NCI-H524 (cell line): ENCODE results near the gene PYGO2.
A peak's percentile ranks its signal among the peaks of the same experiment; 100 is the strongest.

Source experiments
- DNase-seq, 2 experiments: peaks; one replicate each; lab custom pipeline; 2025; lab: John Stamatoyannopoulos, UW

PYGO2 gene

GRCh38 chr1:154943649-154944400 lies 17.8 kb downstream of the PYGO2 start:
- peak; percentile 8 to 21 for DNase-seq

DNA sequence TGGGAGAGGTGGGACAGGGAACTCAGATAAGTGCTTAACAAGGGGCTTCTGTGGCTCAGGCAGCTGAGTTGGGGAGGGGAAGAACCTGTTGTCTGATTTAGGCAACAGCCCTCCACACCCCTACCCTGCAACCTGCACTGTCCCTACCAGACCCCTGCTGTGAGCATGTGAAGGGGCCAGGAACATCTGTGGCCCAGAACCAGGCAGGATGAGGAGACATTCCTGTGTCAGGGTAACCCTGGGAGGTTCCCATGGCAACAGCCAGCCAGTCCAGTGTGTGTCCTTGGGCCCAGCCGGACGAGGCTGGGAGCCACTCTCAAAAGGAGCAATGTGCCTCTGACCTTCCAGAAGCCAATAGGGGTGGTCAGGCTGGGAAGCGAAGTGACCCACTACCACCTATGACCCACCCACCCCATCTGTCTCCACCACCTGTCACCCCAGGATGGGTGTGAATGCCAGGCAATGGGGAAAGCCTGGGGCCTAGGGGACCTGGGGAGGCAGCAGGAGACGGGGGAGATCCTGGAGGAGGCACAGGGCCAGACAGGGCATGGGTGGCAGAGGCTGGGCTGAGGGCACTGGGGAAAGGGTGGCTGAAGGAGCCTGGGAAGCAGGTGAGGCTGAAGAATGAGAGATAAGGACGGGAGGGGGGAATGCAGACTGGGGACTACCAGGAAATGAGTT lies 20.1 kb downstream of the PYGO2 start:
- DNase-seq, result peak; percentile 94 to 96

- peak; percentile 56 to 83 for DNase-seq
Measured at GRCh38 chr1:154940651-154941194, 20.9 kb downstream of the PYGO2 start.

DNA sequence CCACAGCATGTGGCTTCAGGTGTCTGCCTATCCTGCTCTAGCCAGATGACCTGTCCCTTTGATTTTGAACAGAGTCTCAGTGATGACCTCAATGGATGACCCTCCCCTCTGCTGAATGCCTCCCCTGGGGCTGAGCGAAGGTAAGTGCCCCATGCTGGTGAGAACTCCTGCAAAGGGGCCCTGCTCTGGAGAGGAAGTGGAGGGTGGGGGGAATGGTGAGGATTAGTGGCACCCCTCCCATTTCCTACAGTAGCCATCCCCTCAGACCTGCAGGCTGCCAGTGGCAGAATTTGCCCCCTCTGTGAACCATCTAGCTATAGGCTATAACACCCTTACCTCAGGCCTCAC lies 21.4 kb downstream of the PYGO2 start:
- DNase-seq, result no peak

- no peak for DNase-seq
Measured at GRCh38 chr1:154938604-154939399, 22.8 kb downstream of the PYGO2 start.

DNA sequence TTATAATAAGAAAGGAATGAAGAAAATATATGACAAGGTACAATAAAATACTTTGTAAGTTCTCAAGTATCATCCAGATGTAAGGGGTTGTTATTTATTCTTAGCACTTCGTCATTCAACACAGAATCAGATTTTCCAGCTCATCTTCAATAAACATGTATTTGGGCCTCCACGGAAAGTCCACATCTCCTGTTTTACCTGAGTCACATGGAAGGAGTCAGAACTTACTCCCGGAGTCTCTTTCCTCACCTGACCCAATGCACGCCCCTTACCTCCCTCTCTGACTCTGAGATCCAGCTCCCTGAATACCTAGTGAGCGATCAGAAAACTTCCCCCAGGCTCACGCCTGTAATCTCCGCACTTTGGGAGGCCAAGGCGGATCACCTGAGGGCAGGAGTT lies 23.6 kb downstream of the PYGO2 start:
- DNase-seq, result no peak

- DNase-seq, result peak; percentile 90 to 91
Measured at GRCh38 chr1:154937085-154937987, 24.2 kb downstream of the PYGO2 start.

GRCh38 chr1:154936555-154937084 lies 25.0 kb downstream of the PYGO2 start, which contains the start of gene PMVK:
Gene PMVK (minus strand): TSS chr1:154936719. CDS start chr1:154936685, 34 bp downstream.
- DNase-seq, result peak; percentile 91

- no peak for DNase-seq
Measured at GRCh38 chr1:154935749-154936554, 25.6 kb downstream of the PYGO2 start.

DNA sequence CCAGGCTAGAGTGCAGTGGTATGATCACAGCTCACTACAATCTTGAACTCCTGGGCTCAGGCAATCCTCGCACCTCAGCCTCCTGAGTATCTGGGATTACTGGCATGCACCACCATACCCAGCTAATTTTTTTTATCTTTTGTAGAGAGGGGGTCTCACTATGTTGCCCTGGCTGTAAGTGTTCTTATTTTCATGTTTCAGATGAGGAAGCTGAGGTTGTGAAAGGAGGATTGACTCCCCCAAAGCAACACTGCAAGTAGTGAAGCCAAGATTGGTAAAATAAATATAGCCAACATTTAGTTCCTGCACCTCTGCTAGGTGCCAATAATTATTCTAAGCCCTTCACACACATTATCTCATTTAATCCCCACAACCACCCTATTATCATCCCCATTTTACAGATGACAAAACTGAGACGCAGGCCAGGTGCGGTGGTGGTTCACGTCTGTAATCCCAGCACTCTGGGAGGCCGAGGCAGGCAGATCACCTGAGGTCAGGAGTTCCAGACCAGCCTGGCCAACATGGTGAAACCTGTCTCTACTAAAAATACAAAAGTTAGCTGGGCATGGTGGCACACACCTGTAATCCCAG lies 27.1 kb downstream of the PYGO2 start:
- DNase-seq, result no peak

DNA sequence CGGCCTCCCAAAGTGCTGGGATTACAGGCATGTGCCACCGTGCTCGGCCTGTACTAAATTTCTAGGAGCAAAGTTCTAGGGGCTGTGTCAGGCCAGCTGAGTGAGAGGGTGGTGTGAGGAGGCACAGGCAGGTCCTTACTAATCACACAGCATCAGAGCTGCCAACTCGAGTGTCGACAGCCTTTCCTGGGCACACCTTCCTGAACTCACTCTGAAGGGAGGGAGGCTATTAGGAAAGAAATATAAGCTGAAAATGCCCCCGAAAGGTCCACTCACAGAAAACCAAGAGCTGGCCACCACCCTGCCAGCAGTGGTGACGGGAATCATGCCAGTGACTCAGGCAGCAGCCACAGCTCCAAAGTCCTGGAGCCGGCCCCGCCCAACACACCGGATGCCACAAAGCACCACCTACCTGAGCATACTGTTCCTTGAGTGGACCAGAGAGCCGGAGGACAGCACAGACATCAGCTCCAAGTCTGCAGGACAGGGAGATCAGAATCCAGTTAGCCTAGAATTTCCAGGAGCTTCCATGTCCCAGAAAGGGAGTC lies 29.6 kb downstream of the PYGO2 start:
- DNase-seq, result no peak

DNA sequence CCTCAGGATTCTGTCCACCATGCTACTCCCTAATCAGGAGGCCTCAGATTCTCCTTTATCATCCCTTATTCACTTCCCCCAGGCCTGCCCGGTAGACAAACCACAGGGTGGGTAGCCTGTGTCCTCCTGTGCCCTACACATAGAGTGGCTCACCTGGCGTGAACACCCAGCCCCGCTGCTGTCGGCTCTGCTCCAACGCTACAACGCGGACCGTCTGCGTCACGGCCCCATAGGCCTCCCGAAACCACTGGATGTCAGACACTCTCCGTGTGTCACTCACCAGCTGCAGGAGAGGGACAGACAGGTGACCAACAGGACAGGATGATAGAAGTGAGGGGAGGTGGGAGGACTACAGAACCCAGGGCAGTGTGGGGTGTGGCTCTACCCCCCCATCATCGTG lies 35.4 kb downstream of the PYGO2 start:
- DNase-seq, result no peak

DNA sequence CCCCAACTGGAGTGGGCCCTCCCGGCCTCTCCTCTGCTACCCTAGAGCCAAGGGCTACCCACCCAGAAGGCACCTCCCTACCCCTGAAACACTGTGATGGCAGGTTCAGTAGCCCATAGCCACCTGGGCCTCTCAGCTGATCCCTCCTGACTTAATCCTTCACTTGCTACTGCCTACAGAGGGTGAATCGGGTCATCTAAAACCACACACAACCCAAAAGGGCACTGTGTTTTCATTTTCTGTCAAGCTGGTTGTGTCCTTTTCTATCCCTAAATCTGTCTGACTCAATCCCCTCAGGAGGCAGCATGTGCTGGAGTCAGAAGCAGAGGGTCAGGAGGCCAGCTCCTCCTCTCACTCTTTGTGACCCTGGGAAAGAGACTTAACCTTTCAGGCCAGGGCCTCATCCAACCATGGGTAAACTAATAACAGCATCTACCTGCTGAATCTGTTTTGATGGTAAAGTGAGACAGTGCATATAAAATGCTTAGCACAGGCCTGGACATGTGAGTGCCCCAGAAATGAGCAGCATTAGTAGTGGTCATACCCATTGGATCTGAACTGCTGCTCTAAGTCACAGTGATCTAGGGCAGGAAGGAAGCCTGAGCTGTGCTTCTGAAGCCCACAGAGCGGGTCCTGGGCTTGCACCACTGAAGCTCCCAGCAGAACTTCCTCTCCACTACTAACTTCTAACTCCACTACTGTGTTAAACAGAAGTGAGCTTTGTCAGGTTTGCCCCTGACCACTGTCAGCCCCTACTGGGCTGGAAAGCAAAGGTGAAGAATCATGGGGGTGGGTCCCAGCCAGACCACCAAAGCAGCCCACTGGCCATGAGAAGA lies 36.0 kb downstream of the PYGO2 start:
- DNase-seq, result no peak

DNA sequence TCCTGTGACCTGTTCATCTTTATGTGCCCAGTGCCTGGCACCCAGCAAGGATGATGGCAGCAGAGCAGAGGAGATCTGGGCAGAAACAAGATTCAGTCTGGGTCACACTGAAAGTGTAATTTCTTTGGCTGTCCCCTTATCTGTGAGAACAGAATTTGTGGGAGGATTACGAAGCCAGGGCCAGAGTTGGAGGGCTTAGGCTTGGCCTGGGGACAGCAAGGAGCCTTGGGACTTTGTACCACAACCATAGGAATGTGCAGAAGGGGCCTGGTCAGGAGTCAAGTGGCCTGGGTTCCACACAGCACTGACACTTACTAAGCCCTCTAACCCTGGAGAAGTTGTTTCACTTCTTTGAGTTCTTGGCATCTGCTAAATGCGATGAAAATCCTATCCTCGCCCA lies 37.9 kb downstream of the PYGO2 start:
- no peak for DNase-seq

DNA sequence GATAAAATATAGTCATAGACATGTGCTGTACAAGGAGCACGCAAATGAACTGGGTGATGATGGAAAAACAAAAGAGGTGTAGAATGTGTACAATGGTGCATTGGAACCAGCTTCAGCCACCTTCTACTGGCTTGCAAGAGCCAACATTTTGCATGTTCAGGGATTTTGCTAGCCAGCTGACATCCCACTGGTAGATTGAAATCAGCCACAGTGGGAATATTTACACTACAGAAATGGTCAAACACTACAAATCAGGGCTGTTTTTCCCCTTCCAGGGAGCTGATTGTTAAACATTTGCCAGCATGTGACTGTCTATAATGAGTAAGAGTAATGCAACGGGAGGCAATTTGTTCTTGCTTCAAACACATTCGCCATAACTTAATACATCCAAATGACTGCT lies 48.3 kb downstream of the PYGO2 start:
- DNase-seq, result no peak

DNA sequence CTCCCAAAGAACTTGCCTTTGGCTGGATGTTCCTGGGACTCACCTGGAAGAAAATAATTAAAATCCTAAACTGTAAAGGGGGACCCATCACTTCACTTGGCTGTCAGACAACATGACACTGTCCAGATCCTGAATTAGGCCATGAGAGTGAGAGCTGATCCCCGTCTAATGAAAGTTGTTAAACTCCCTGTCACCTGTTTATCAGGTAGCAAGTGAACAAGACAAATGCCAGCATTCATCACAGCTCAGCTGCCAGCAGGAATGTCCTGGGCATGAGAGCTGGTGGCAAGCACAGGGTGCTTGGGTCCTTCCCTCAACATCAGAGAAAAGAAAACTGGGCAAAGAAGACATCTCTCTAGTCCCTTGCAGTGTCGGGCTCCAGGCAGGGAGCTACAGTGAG lies 48.8 kb downstream of the PYGO2 start:
- no peak for DNase-seq

GRCh38 chr1:154911691-154912550 lies 49.7 kb downstream of the PYGO2 start:
- DNase-seq, result no peak

DNA sequence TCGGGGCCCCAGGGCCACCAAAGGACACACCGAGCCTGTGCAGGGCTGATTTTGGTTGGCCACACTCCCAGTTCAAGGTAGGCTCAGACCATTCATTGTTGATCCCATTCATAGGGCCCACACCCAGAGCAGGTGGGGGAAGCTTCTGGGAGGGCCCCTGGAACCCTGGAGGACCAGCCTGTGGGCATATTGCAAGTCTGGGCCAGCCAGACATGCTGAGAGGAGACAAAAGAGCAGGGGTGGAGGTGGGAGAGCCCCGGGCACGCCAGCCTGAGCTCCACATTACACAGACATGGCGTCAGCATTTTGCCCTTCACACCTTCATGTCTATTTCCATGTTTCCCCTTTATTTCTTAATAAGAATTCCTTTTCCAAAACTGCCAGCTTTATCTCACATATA lies 50.7 kb downstream of the PYGO2 start:
- DNase-seq, result no peak
